Natural killer cell treated with Interleukin-12 subunit alpha and Interleukin-12 subunit beta and Interleukin-15 and Interleukin-18, amount 100 ng/mL, for 72 hours (primary cell): ENCODE data around the gene RNPEPL1. TPM values are rescaled to one million over a fixed set of nuclear protein-coding genes. Genes with fewer than 3 reads are reported as not detected.
A peak's percentile ranks its signal among the peaks of the same experiment; 100 is the strongest.

ENCODE experiments used
- ATAC-seq, 2 donors: fragments of 150-1000 bp; cut with Tn5 transposase in 1 of 2; sonication (Bioruptor Pico), chemical (Tn5 transposase) in 1 of 2; 2 replicates each; pipeline ENCODE4 v1.10.0; 2021
- DNase-seq: peaks from one replicate; pipeline ENCODE4 v3.0.0; 2022; ENCODE audit warnings: low spot score
- H3K27ac Mint-ChIP-seq, 2 donors: 1 replicate in 1 of 2; 2 replicates in 1 of 2; pipeline ENCODE4 v1.8.0; 2022; ENCODE audit warnings: mixed read lengths in 2 of 2, mild to moderate bottlenecking in 1 of 2, moderate library complexity in 1 of 2
- H3K27me3 Mint-ChIP-seq, 2 donors: 1 replicate in 1 of 2; 2 replicates in 1 of 2; pipeline ENCODE4 v1.8.0; 2022; ENCODE audit warnings: mixed read lengths in 2 of 2
- H3K36me3 Mint-ChIP-seq: one replicate; pipeline ENCODE4 v1.8.0; 2022; ENCODE audit warnings: mixed read lengths
- H3K4me1 Mint-ChIP-seq, 2 donors: 1 replicate in 1 of 2; 2 replicates in 1 of 2; pipeline ENCODE4 v1.8.0; 2022; ENCODE audit warnings: low read depth in 2 of 2, mixed read lengths in 2 of 2, mild to moderate bottlenecking in 1 of 2
- H3K4me3 Mint-ChIP-seq: one replicate; pipeline ENCODE4 v1.8.0; 2022; ENCODE audit warnings: mixed read lengths
- H3K9me3 Mint-ChIP-seq: 2 replicates; pipeline ENCODE4 v1.8.0; 2022; ENCODE audit warnings: mixed read lengths
- total RNA-seq, 2 donors: library from RNA; stranded (reverse); gene quantifications; one replicate each; pipeline ENCODE4 v1.2.3, GENCODE V29; 2022

RNPEPL1 gene
- total RNA-seq, 2 donors from 2014 or later = 60.9 to 67.6 TPM

- Mint-ChIP-seq H3K27ac (no peak overlapping the region), H3K4me1 (peaks cover 20 to 27% of the 10 kb centered on the region in 2 donors), H3K4me3 (no peak overlapping the region), H3K27me3 (no peaks in the 10 kb centered on the region), H3K9me3 (no peaks in the 10 kb centered on the region), H3K36me3 (no peaks in the 10 kb centered on the region)
- peak; percentile 51 for DNase-seq
- ATAC-seq = no peak
Observed at GRCh38 chr2:240573071-240573515, 4.8 kb downstream of the RNPEPL1 start.

DNA sequence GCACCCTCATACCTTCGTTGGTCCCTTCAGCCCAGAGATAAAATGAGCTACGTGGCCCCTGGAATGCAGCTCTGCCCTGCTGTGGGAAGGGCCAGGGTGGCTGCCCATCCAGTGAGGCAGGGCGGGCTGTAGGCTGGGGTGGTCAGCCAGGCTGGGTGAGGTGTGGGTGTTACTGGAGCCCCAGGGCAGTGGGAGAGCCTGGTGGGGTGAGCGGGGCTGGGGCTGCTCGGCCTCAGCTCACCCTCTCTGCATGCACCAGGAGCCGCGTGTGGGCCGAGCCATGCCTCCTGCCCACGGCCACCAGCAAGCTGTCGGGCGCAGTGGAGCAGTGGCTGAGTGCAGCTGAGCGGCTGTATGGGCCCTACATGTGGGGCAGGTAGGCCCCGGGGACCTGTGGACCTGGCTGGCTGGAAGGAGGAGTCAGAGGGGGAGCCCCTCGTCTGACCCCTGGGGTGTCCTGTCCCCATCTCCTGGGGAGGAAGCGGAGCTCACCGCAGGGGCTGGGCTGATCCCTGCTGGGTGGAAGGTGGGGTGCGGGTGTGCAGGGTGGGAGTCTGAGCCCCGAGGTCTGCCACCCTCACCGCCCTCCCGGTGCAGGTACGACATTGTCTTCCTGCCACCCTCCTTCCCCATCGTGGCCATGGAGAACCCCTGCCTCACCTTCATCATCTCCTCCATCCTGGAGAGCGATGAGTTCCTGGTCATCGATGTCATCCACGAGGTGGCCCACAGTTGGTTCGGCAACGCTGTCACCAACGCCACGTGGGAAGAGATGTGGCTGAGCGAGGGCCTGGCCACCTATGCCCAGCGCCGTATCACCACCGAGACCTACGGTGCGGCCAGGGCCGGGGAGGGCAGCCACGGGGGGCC, 5.5 kb downstream of the RNPEPL1 start:
- Mint-ChIP-seq H3K27ac (no peak overlapping the region), H3K4me3 (no peak overlapping the region), H3K4me1 (peaks cover 23 to 29% of the 10 kb centered on the region in 2 donors), H3K36me3 (no peaks in the 10 kb centered on the region), H3K9me3 (no peaks in the 10 kb centered on the region), H3K27me3 (no peaks in the 10 kb centered on the region)
- DNase-seq (peak; percentile 51), ATAC-seq (no peak)

- Mint-ChIP-seq H3K27ac (no peak overlapping the region), H3K4me3 (no peak overlapping the region), H3K36me3 (no peaks in the 10 kb centered on the region), H3K27me3 (no peaks in the 10 kb centered on the region), H3K4me1 (peaks cover 26 to 31% of the 10 kb centered on the region in 2 donors), H3K9me3 (no peaks in the 10 kb centered on the region)
- no peak for DNase-seq
- no peak for ATAC-seq
Observed at GRCh38 chr2:240574386-240575100, 6.3 kb downstream of the RNPEPL1 start.

DNA sequence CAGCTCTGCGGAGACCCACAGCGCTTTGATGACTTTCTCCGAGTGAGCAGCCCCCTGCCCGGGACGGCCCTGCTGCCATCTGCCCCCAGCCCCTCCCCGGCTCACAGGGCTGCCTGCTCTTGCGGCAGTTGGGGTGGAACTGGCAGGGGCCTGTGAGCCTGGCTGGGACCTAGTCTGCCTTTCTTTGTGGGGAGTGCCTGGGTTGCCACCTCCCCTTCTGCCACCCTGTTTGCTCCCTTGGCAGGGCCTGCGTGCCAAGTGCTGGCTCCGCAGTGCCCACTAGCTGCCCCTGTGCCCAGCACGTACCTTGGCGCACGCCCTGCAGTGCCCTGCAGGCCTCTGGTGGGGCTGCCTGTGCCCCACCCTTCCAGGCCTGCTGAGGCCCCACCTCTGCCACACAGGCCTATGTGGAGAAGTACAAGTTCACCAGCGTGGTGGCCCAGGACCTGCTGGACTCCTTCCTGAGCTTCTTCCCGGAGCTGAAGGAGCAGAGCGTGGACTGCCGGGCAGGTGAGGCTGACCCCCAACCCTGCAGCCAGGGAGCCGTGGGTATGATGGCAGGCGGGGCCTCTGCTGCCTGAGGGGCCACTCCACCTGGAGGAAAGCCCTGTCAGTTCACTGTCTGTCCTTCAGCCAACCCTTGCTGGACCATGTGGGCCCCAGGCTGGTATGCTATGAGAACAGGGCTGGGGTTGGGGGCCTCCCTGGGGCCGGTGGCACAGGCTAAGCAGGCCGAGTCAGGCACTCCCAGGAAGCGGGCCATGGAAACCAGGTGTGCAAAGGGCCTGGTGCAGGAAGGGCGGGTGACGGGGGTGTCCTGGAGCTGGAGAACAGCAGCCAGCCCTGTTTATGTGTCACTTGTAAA, 7.0 kb downstream of the RNPEPL1 start:
- Mint-ChIP-seq H3K27ac (no peak overlapping the region), H3K27me3 (no peaks in the 10 kb centered on the region), H3K9me3 (no peaks in the 10 kb centered on the region), H3K36me3 (no peaks in the 10 kb centered on the region), H3K4me3 (no peak overlapping the region), H3K4me1 (peaks cover 28 to 32% of the 10 kb centered on the region in 2 donors)
- ATAC-seq = no peak
- no peak for DNase-seq

- Mint-ChIP-seq H3K27me3 (no peaks in the 10 kb centered on the region), H3K9me3 (no peaks in the 10 kb centered on the region), H3K4me1 (peaks cover 30 to 34% of the 10 kb centered on the region in 2 donors), H3K27ac (no peak overlapping the region), H3K4me3 (no peak overlapping the region), H3K36me3 (no peaks in the 10 kb centered on the region)
- ATAC-seq (no peak), DNase-seq (no peak)
Observed at GRCh38 chr2:240576036-240576435, 7.8 kb downstream of the RNPEPL1 start.

- no peaks in the 10 kb centered on the region for H3K9me3 Mint-ChIP-seq
- H3K4me1 Mint-ChIP-seq = peaks cover 25 to 30% of the 10 kb centered on the region in 2 donors
- no peak overlapping the region for H3K4me3 Mint-ChIP-seq
- H3K27ac Mint-ChIP-seq = no peak overlapping the region
- DNase-seq = no peak
- ATAC-seq = no peak
- H3K36me3 Mint-ChIP-seq = no peaks in the 10 kb centered on the region
- no peaks in the 10 kb centered on the region for H3K27me3 Mint-ChIP-seq
Observed at GRCh38 chr2:240576436-240577205, 8.3 kb downstream of the RNPEPL1 start.

DNA sequence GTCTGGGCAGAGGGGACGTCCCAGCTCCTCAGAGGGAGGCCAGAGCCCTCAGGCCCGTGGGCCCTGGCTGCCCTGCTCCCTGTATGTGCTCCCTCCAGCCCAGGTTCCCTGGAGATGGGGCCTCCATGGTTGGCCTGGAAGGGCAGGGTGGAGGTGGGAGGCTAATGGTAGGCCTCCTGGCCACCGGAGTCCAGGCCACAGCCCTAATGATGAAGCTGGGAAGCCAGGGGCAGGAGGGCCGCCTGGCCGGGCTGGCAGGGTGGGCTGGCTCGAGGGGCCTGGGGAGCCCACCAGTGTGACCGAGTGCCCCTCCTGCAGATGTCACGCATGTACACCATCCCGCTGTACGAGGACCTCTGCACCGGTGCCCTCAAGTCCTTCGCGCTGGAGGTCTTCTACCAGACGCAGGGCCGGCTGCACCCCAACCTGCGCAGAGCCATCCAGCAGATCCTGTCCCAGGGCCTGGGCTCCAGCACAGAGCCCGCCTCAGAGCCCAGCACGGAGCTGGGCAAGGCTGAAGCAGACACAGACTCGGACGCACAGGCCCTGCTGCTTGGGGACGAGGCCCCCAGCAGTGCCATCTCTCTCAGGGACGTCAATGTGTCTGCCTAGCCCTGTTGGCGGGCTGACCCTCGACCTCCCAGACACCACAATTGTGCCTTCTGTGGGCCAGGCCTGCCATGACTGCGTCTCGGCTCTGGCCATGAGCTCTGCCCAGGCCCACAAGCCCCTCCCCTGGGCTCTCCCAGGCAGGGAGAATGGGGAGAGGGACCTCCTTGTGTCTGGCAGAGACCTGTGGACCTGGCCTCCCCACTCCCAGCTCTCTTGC, 9.2 kb downstream of the RNPEPL1 start:
- H3K36me3 Mint-ChIP-seq = no peaks in the 10 kb centered on the region
- no peak overlapping the region for H3K4me3 Mint-ChIP-seq
- peaks cover 28 to 29% of the 10 kb centered on the region in 2 donors for H3K4me1 Mint-ChIP-seq
- ATAC-seq (no peak), DNase-seq (no peak)
- no peak overlapping the region for H3K27ac Mint-ChIP-seq
- H3K27me3 Mint-ChIP-seq = no peaks in the 10 kb centered on the region
- H3K9me3 Mint-ChIP-seq = no peaks in the 10 kb centered on the region

GRCh38 chr2:240578110-240578450, 9.8 kb downstream of the RNPEPL1 start:
- ATAC-seq (no peak), DNase-seq (no peak)
- no peak overlapping the region for H3K4me3 Mint-ChIP-seq
- H3K36me3 Mint-ChIP-seq = no peaks in the 10 kb centered on the region
- H3K9me3 Mint-ChIP-seq = no peaks in the 10 kb centered on the region
- H3K4me1 Mint-ChIP-seq = peaks cover 31 to 33% of the 10 kb centered on the region in 2 donors
- no peak overlapping the region for H3K27ac Mint-ChIP-seq
- H3K27me3 Mint-ChIP-seq = no peaks in the 10 kb centered on the region

- H3K4me3 Mint-ChIP-seq = no peak overlapping the region
- ATAC-seq = no peak
Observed at GRCh38 chr2:240578488-240578887, 10.2 kb downstream of the RNPEPL1 start.

GRCh38 chr2:240579071-240579762, 10.9 kb downstream of the RNPEPL1 start:
- H3K36me3 Mint-ChIP-seq = no peaks in the 10 kb centered on the region
- H3K9me3 Mint-ChIP-seq = no peaks in the 10 kb centered on the region
- H3K27ac Mint-ChIP-seq = peak overlapping the region; percentile 56 to 75
- H3K27me3 Mint-ChIP-seq = no peaks in the 10 kb centered on the region
- ATAC-seq (peak; percentile 12 to 25), DNase-seq (no peak)
- peaks cover 32 to 35% of the 10 kb centered on the region in 2 donors for H3K4me1 Mint-ChIP-seq
- H3K4me3 Mint-ChIP-seq = peak overlapping the region; percentile 31

More at GRCh38 chr2:240578488-240578887, 10.2 kb downstream of the RNPEPL1 start:
- DNase-seq = no peak
- no peaks in the 10 kb centered on the region for H3K9me3 Mint-ChIP-seq
- peak overlapping the region; percentile 23 to 75 for H3K27ac Mint-ChIP-seq
- H3K4me1 Mint-ChIP-seq = peaks cover 31 to 35% of the 10 kb centered on the region in 2 donors
- H3K36me3 Mint-ChIP-seq = no peaks in the 10 kb centered on the region
- no peaks in the 10 kb centered on the region for H3K27me3 Mint-ChIP-seq

GRCh38 chr2:240579771-240580614, 11.7 kb downstream of the RNPEPL1 start:
- no peaks in the 10 kb centered on the region for H3K9me3 Mint-ChIP-seq
- ATAC-seq (peak; percentile 61 to 63), DNase-seq (no peak)
- H3K27me3 Mint-ChIP-seq = no peaks in the 10 kb centered on the region
- H3K36me3 Mint-ChIP-seq = no peaks in the 10 kb centered on the region
- peaks cover 39 to 43% of the 10 kb centered on the region in 2 donors for H3K4me1 Mint-ChIP-seq
- H3K27ac Mint-ChIP-seq = peak overlapping the region; percentile 56 to 75
- H3K4me3 Mint-ChIP-seq = peak overlapping the region; percentile 31
